Measurements from ENCODE around the gene RBFA.
"Not testable (repeated sequence)": the region's sequence is repeated elsewhere in the genome, so short reads cannot be mapped to it uniquely, and the experiment has no call there.

The RBFA gene

GRCh38 chr18:80034068-80034851, at the start of gene RBFA:
TSS of gene RBFA (plus strand) at chr18:80034434. CDS start at chr18:80034496, 62 bp downstream.
- peak; percentile 100 for DNase-seq (ENCODE audit: low read depth in 3 of 3)

GRCh38 chr18:79985172-79985571, 49.1 kb upstream of the RBFA start:
- DNase-seq (ENCODE audit: low read depth in 3 of 3): no peak

GRCh38 chr18:79986726-79987125, 47.5 kb upstream of the RBFA start:
- no peak for DNase-seq (ENCODE audit: low read depth in 3 of 3)

- DNase-seq (ENCODE audit: low read depth in 3 of 3): no peak
Measured at GRCh38 chr18:79987566-79987965, 46.7 kb upstream of the RBFA start.

GRCh38 chr18:79988071-79988450, 46.2 kb upstream of the RBFA start:
- DNase-seq (ENCODE audit: low read depth in 3 of 3): peak; percentile 35 to 41 (median 38)

GRCh38 chr18:79988451-79989194, 45.6 kb upstream of the RBFA start, which contains the start of gene TXNL4A:
TSS of gene TXNL4A (minus strand) at chr18:79988563. CDS start at chr18:79988392, 171 bp downstream.
- DNase-seq (ENCODE audit: low read depth in 3 of 3): peak; percentile 68 to 80 (median 68)

- DNase-seq (ENCODE audit: low read depth in 3 of 3): no peak
Measured at GRCh38 chr18:79989195-79989497, 45.1 kb upstream of the RBFA start.

- no peak for DNase-seq (ENCODE audit: low read depth in 3 of 3)
Measured at GRCh38 chr18:79991494-79991893, 42.7 kb upstream of the RBFA start.

GRCh38 chr18:79999701-80000100, 34.5 kb upstream of the RBFA start:
- not testable (repeated sequence) for DNase-seq (ENCODE audit: low read depth in 3 of 3)

GRCh38 chr18:80000877-80001276, 33.4 kb upstream of the RBFA start:
- DNase-seq (ENCODE audit: low read depth in 3 of 3): no peak

GRCh38 chr18:80002468-80002867, 31.8 kb upstream of the RBFA start:
- DNase-seq (ENCODE audit: low read depth in 3 of 3): no peak

- no peak for DNase-seq (ENCODE audit: low read depth in 3 of 3)
Measured at GRCh38 chr18:80004600-80005342, 29.5 kb upstream of the RBFA start.

- DNase-seq (ENCODE audit: low read depth in 3 of 3): no peak
Measured at GRCh38 chr18:80006724-80007123, 27.5 kb upstream of the RBFA start.

- DNase-seq (ENCODE audit: low read depth in 3 of 3): no peak
Measured at GRCh38 chr18:80009661-80010550, 24.3 kb upstream of the RBFA start.

- no peak for DNase-seq (ENCODE audit: low read depth in 3 of 3)
Measured at GRCh38 chr18:80010551-80010906, 23.7 kb upstream of the RBFA start.

GRCh38 chr18:80011496-80012137, 22.6 kb upstream of the RBFA start:
- not testable (repeated sequence) for DNase-seq (ENCODE audit: low read depth in 3 of 3)

GRCh38 chr18:80012714-80013113, 21.5 kb upstream of the RBFA start:
- DNase-seq (ENCODE audit: low read depth in 3 of 3): no peak

GRCh38 chr18:80022613-80023012, 11.6 kb upstream of the RBFA start:
- DNase-seq (ENCODE audit: low read depth in 3 of 3): no peak

- no peak for DNase-seq (ENCODE audit: low read depth in 3 of 3)
Measured at GRCh38 chr18:80023173-80023572, 11.1 kb upstream of the RBFA start.

- no peak for DNase-seq (ENCODE audit: low read depth in 3 of 3)
Measured at GRCh38 chr18:80026363-80026762, 7.9 kb upstream of the RBFA start.

- not testable (repeated sequence) for DNase-seq (ENCODE audit: low read depth in 3 of 3)
Measured at GRCh38 chr18:80027719-80028118, 6.5 kb upstream of the RBFA start.

Data from stimulated activated CD4-positive, alpha-beta T cell treated with anti-CD3 and anti-CD28 coated beads, TNF-alpha, amount 100 ng/mL, for 4 hours (primary cell).